ENCODE results near the gene PDE10A.
"Not testable (repeated sequence)": the region's sequence is repeated elsewhere in the genome, so short reads cannot be mapped to it uniquely, and the experiment has no call there.

PDE10A gene

DNA sequence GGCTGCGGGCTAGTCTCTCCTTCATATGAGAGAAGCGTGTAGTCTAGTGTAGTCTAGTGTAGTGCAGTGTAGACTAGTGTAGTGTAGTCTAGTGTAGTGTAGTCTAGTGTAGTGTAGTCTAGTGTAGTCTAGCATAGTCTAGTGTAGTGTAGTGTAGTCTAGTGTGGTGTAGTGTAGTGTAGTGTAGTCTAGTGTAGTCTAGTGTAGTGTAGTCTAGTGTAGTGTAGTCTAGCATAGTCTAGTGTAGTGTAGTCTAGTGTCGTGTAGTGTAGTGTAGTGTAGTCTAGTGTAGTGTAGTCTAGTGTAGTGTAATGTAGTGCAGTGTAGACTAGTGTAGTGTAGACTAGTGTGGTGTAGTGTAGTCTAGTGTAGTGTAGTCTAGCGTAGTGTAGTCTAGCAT lies 44.1 kb downstream of the PDE10A start:
- DNase-seq = not testable (repeated sequence)

GRCh38 chr6:165618241-165618640 lies 44.8 kb downstream of the PDE10A start:
- no peak for DNase-seq

DNA sequence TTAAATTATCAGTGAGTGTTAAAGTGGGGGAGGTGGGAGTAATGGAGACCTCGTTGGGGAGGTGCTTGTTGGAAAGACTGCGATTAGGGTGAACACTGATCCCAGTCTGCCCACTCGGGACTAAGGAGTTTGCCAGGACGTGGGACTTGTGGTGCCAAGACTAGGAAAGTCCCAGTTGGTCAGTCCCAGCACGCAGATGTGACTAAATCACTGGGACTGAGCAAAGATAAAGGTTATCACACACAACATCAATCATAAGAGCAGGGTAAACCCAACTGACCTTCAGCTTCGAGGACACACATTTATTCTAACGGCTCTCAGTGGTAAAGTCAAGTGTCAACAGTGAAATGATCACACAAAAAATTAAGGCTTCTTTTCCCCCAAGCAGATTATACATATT lies 45.5 kb downstream of the PDE10A start:
- DNase-seq = no peak

GRCh38 chr6:165616116-165616515 lies 46.9 kb downstream of the PDE10A start:
- no peak for DNase-seq

DNA sequence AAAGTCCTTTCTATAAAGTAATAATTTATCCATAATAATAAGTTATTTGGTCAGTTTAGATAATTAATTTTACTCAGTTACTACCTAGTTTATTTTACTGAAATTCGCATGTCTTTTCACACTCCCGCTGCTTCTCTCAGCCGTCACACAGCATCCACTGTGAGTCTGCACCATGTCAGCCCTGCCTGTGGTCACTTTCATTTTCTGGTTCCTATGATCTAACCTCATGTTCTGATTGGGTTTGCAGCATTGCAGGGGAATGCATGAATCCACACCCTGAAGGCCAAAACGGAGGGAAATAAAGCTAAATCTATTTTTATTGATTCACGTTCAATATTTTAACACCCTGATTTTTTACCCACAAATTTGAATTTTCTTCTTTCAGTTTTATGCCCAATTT lies 47.4 kb downstream of the PDE10A start:
- DNase-seq = no peak

DNA sequence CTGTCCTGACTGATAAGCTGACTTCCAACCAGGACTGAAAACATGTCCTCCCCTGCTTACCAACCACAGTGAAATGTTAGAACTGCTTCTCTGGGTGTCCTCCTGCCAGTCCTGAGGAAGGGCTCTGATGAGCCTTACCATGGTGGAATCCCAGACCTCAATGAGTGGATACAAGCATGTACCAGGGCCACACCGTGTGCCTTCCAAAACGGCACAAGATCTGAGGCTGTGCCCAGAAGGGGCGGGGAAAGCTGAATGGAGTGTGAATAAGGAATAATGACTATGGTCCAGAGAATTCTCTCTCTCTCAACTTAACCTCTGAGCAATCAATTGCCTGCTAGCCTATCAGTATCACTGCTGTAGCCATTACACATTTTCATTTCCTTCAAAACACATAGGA lies 51.7 kb downstream of the PDE10A start:
- no peak for DNase-seq

- DNase-seq = not testable (repeated sequence)
Measured at GRCh38 chr6:165608577-165608976, 54.5 kb downstream of the PDE10A start.

DNA sequence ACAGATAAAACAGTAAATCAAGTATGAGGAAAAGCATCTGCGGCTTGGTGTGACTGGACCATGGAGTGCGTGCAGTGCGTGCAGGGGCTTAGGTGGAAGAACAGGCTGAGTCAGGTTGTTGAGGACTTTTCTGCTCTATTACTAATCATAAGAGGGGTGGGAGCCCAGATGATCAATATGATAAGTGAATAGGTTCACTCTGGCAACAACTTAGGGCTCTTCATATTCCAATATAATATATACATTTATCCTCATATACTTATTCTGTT lies 56.4 kb downstream of the PDE10A start:
- DNase-seq = no peak

GRCh38 chr6:165605901-165606739 lies 56.9 kb downstream of the PDE10A start:
- DNase-seq = no peak

GRCh38 chr6:165605182-165605875 lies 57.7 kb downstream of the PDE10A start:
- no peak for DNase-seq

- DNase-seq = no peak
Measured at GRCh38 chr6:165602291-165602690, 60.8 kb downstream of the PDE10A start.

DNA sequence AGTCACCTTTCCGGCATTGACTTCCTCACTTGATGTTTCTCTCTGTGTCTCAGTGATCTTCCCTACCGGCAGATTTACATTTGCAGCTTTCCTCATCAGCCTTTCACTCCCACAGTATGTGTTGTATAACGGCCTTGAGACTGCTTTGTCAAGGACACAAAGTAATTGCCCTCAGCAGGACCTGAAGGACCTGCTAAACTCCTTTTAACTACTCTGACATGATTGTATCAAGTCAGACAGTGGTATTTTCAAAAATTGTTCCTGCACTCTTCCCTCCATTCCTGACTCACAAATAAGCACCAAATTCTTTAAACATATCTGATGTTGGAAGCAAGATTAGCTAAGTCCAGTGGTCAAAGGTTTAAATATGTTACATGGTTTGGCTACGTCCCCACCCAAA lies 62.4 kb downstream of the PDE10A start:
- no peak for DNase-seq

GRCh38 chr6:165599596-165600487 lies 63.2 kb downstream of the PDE10A start:
- no peak for DNase-seq

GRCh38 chr6:165599121-165599520 lies 63.9 kb downstream of the PDE10A start:
- DNase-seq = no peak

GRCh38 chr6:165597821-165598220 lies 65.2 kb downstream of the PDE10A start:
- DNase-seq = no peak

GRCh38 chr6:165594584-165595333 lies 68.3 kb downstream of the PDE10A start:
- no peak for DNase-seq

DNA sequence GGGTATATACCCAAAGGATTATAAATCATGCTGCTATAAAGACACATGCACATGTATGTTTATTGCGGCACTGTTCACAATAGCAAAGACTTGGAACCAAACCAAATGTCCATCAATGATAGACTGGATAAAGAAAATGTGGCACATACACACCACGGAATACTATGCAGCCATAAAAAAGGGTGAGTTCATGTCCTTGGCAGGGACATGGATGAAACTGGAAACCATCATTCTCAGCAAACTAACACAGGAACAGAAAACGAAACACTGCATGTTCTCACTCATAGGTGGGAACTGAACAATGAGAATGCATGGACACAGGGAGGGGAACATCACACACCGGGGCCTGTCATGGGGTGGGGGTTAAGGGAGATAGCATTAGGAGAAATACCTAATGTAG lies 70.1 kb downstream of the PDE10A start:
- not testable (repeated sequence) for DNase-seq

- DNase-seq = no peak
Measured at GRCh38 chr6:165588515-165588914, 74.5 kb downstream of the PDE10A start.

DNA sequence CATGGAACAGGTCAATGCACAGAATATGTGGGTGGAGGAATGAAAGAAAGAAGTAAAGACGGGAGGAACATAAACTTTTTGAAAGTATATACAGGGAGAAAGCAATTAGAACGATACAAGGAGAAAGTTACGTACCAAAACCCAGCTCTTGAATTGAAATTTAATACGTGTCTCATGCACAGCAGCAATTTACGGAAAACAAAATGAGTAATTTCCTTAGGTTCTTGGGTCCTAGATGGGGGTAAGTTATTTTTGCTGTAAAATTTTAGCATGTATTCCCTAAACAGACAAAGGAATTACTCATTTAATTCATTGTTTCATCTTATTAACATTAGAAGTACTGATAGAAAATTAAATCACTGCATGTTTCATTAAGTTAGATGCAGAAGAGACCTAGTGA lies 75.8 kb downstream of the PDE10A start:
- no peak for DNase-seq

GRCh38 chr6:165586706-165587105 lies 76.3 kb downstream of the PDE10A start:
- no peak for DNase-seq

GRCh38 chr6:165585060-165585459 lies 78.0 kb downstream of the PDE10A start:
- no peak for DNase-seq

DNA sequence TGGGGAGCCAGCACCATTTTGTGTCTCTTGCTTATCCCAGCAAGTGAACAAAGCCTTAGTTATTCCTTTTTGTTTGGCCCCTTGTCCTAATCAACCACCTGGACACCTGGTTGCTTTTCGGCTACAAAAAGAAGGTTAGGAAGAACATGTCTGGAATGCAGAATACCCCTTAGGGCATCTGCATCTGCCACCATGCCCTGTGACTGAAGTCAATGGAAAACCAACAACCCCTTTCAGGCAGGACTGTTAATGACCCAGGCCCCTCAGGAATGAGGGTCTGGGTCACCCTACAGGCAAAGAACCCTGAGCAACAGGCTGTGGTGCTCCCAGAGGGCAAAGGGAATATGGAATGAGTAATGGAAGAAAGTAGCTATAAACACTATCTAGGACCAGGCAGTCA lies 78.5 kb downstream of the PDE10A start:
- DNase-seq = no peak

DNA sequence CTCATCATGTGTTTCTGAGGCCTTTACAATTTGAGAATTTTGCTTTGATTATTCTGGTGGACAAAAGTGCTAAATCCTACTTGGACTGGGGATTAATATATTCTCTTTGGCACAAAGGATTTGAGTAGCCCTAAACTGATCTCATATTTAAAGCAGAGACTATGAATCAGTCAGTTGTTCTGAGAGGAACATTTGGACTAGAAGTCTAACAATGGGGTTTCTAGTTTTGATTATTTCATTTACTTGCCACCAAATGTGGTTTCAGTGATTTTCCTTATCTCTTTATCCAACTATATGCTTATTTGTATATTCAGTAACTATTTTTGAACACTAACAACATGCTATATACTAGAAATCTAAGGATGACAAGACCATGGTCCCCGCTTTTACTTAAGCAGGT lies 81.4 kb downstream of the PDE10A start:
- no peak for DNase-seq

All from NCI-H1048 (cell line).